ENCODE results near the gene KLHDC7B. TPM values are rescaled to one million over a fixed set of nuclear protein-coding genes. Genes with fewer than 3 reads are reported as not detected.

Gene KLHDC7B
- total RNA-seq, 1 donor from 2014 or later = not detected

- H3K9me3 Mint-ChIP-seq (ENCODE audit: unreplicated experiment) = no peaks in the 10 kb centered on the region
- no peaks in the 10 kb centered on the region for H3K4me1 Mint-ChIP-seq (ENCODE audit: unreplicated experiment)
- no peak overlapping the region for H3K27ac Mint-ChIP-seq (ENCODE audit: unreplicated experiment)
- H3K4me3 Mint-ChIP-seq (ENCODE audit: unreplicated experiment) = no peak overlapping the region
- H3K27me3 Mint-ChIP-seq (ENCODE audit: unreplicated experiment) = peaks cover 9% of the 10 kb centered on the region
- peaks cover 27% of the 10 kb centered on the region for H3K36me3 Mint-ChIP-seq (ENCODE audit: low read depth, unreplicated experiment)
- no peak for TF ChIP-seq CTCF (IDR thresholded peaks at IDR 0.05; ENCODE audit: unreplicated experiment)
- no peak for DNase-seq (ENCODE audit: low spot score)
These were observed 28.7 kb downstream of the KLHDC7B start for GRCh38 chr22:50574383-50574755.

GRCh38 chr22:50575426-50575941, 29.8 kb downstream of the KLHDC7B start:
- no peak overlapping the region for H3K27ac Mint-ChIP-seq (ENCODE audit: unreplicated experiment)
- no peak overlapping the region for H3K4me3 Mint-ChIP-seq (ENCODE audit: unreplicated experiment)
- TF ChIP-seq CTCF (IDR thresholded peaks at IDR 0.05; ENCODE audit: unreplicated experiment) = no peak
- H3K36me3 Mint-ChIP-seq (ENCODE audit: low read depth, unreplicated experiment) = peaks cover 21% of the 10 kb centered on the region
- no peaks in the 10 kb centered on the region for H3K9me3 Mint-ChIP-seq (ENCODE audit: unreplicated experiment)
- H3K27me3 Mint-ChIP-seq (ENCODE audit: unreplicated experiment) = peaks cover 9% of the 10 kb centered on the region
- no peak for DNase-seq (ENCODE audit: low spot score)
- no peaks in the 10 kb centered on the region for H3K4me1 Mint-ChIP-seq (ENCODE audit: unreplicated experiment)

GRCh38 chr22:50576070-50576469, 30.4 kb downstream of the KLHDC7B start:
- TF ChIP-seq CTCF (IDR thresholded peaks at IDR 0.05; ENCODE audit: unreplicated experiment) = no peak
- Mint-ChIP-seq H3K27me3 (ENCODE audit: unreplicated experiment) (peaks cover 9% of the 10 kb centered on the region), H3K4me3 (ENCODE audit: unreplicated experiment) (peak overlapping the region; percentile 74), H3K4me1 (ENCODE audit: unreplicated experiment) (no peaks in the 10 kb centered on the region), H3K36me3 (ENCODE audit: low read depth, unreplicated experiment) (peaks cover 15% of the 10 kb centered on the region), H3K9me3 (ENCODE audit: unreplicated experiment) (no peaks in the 10 kb centered on the region), H3K27ac (ENCODE audit: unreplicated experiment) (no peak overlapping the region)
- peak; percentile 21 for DNase-seq (ENCODE audit: low spot score)

GRCh38 chr22:50576806-50577696, 31.4 kb downstream of the KLHDC7B start:
- Mint-ChIP-seq H3K4me3 (ENCODE audit: unreplicated experiment) (peak overlapping the region; percentile 51), H3K36me3 (ENCODE audit: low read depth, unreplicated experiment) (peaks cover 10% of the 10 kb centered on the region), H3K9me3 (ENCODE audit: unreplicated experiment) (no peaks in the 10 kb centered on the region), H3K27me3 (ENCODE audit: unreplicated experiment) (peaks cover 11% of the 10 kb centered on the region), H3K27ac (ENCODE audit: unreplicated experiment) (no peak overlapping the region), H3K4me1 (ENCODE audit: unreplicated experiment) (no peaks in the 10 kb centered on the region)
- TF ChIP-seq CTCF (IDR thresholded peaks at IDR 0.05; ENCODE audit: unreplicated experiment) = no peak
- no peak for DNase-seq (ENCODE audit: low spot score)

- peak overlapping the region; percentile 51 for H3K4me3 Mint-ChIP-seq (ENCODE audit: unreplicated experiment)
- peaks cover 6% of the 10 kb centered on the region for H3K27me3 Mint-ChIP-seq (ENCODE audit: unreplicated experiment)
- TF ChIP-seq CTCF (IDR thresholded peaks at IDR 0.05; ENCODE audit: unreplicated experiment) = no peak
- H3K4me1 Mint-ChIP-seq (ENCODE audit: unreplicated experiment) = no peaks in the 10 kb centered on the region
- H3K9me3 Mint-ChIP-seq (ENCODE audit: unreplicated experiment) = no peaks in the 10 kb centered on the region
- H3K27ac Mint-ChIP-seq (ENCODE audit: unreplicated experiment) = no peak overlapping the region
- H3K36me3 Mint-ChIP-seq (ENCODE audit: low read depth, unreplicated experiment) = peaks cover 4% of the 10 kb centered on the region
- DNase-seq (ENCODE audit: low spot score) = no peak
These were observed 31.9 kb downstream of the KLHDC7B start for GRCh38 chr22:50577697-50577986.
